GM12878 (cell line): ENCODE data around the gene KIF25. TPM values are rescaled to one million over a fixed set of nuclear protein-coding genes. Genes with fewer than 3 reads are reported as not detected.

Experiments
- ATAC-seq: fragments of 200-7000 bp; cut with Tn5 transposase; 3 replicates; pipeline ENCODE4 v1.9.1; 2020; ENCODE audit warnings: mild to moderate bottlenecking, moderate library complexity
- BruUV-seq: library from RNA; stranded (reverse); fragments of 400-500 nt; replicated peaks from 2 replicates; lab custom pipeline; 2021; lab: Mats Ljungman, UMichigan
- CTCF ChIA-PET: fragments of 300-600 bp; sonication (Branson Sonifier 250); formaldehyde crosslinking; extraction: SDS; loops from one replicate; lab custom pipeline; 2021; ENCODE audit warnings: inconsistent platforms; lab: Yijun Ruan, JAX
- POLR2A ChIA-PET: fragments of 350-600 bp; formaldehyde crosslinking; extraction: SDS; loops from one replicate; lab custom pipeline; 2021; ENCODE audit warnings: inconsistent platforms; lab: Charles Lee
- RAD21 ChIA-PET: fragments of 300-600 bp; sonication (Branson Sonifier 250); formaldehyde crosslinking; loops from one replicate; lab custom pipeline; 2023; ENCODE audit warnings: antibody characterized with exemption; ENCODE audit not compliant: unreplicated experiment; lab: Charles Lee
- SMC1A ChIA-PET: fragments of 300-600 bp; sonication (Branson Sonifier 250); formaldehyde crosslinking; loops from one replicate; lab custom pipeline; 2023; ENCODE audit not compliant: unreplicated experiment, uncharacterized antibody; lab: Charles Lee
- DNase-seq: peaks from one replicate; pipeline ENCODE4 v3.0.0-alpha.2; 2011; ENCODE audit warnings: low read depth, low spot score
- FAIRE-seq: peaks from 3 replicates; lab custom pipeline; 2011; peaks lifted over from hg19 to GRCh38; lab: Jason Lieb, UNC
- H2AFZ ChIP-seq: 2 replicates; pipeline ENCODE4 v1.6.0; 2011; ENCODE audit warnings: low read depth, low read length, control low read depth; ENCODE audit not compliant: control insufficient read depth
- H3K27ac ChIP-seq: 2 replicates; pipeline ENCODE4 v1.5.1; 2011; ENCODE audit warnings: control low read depth; ENCODE audit not compliant: control insufficient read depth, insufficient read depth
- H3K27me3 ChIP-seq, 2 experiments: replicated peaks in 1 of 2; 2 replicates each; pipeline versions ENCODE4 v1.6.0 to v1.6.1; 2011; ENCODE audit warnings: low read length in 1 of 2; ENCODE audit not compliant: control insufficient read depth in 2 of 2, insufficient read depth in 2 of 2
- H3K36me3 ChIP-seq, 2 experiments: 2 replicates each; pipeline ENCODE4 v1.5.1; 2011; ENCODE audit warnings: low read length in 1 of 2; ENCODE audit not compliant: control insufficient read depth in 2 of 2, insufficient read depth in 2 of 2
- H3K4me1 ChIP-seq: 2 replicates; pipeline ENCODE4 v1.6.1; 2011; ENCODE audit warnings: mild to moderate bottlenecking, low read length, moderate library complexity, mixed read lengths; ENCODE audit not compliant: control insufficient read depth, insufficient read depth
- H3K4me2 ChIP-seq: 2 replicates; pipeline ENCODE4 v1.6.0; 2011; ENCODE audit warnings: control low read depth; ENCODE audit not compliant: control insufficient read depth, insufficient read depth
- H3K4me3 ChIP-seq: fragments of 200-600 bp; sonication (generic); 2 replicates; pipeline ENCODE4 v1.5.1; 2016
- H3K79me2 ChIP-seq: 2 replicates; pipeline ENCODE4 v1.6.0; 2011; ENCODE audit warnings: low read length; ENCODE audit not compliant: control insufficient read depth, insufficient read depth
- H3K9ac ChIP-seq: 2 replicates; pipeline ENCODE4 v1.8.0; 2011; ENCODE audit warnings: low read length, control low read depth, mixed read lengths; ENCODE audit not compliant: control insufficient read depth, insufficient read depth
- H3K9me3 ChIP-seq: replicated peaks from 3 replicates; pipeline ENCODE4 v1.5.1; 2011; ENCODE audit warnings: mild to moderate bottlenecking, low read length; ENCODE audit not compliant: control insufficient read depth, insufficient read depth
- H4K20me1 ChIP-seq: 2 replicates; pipeline ENCODE4 v1.6.0; 2011; ENCODE audit not compliant: control insufficient read depth, insufficient read depth
- CBFB ChIP-seq: IDR thresholded peaks from 2 replicates; pipeline ENCODE4 v1.6.1; 2016; ENCODE audit warnings: antibody characterized with exemption, low read depth
- CTCF ChIP-seq, 3 experiments: IDR thresholded peaks in 2 of 3; conservative IDR thresholded peaks in 1 of 3; 2 replicates each; pipeline ENCODE4 v1.5.1; 2011; ENCODE audit warnings: low read depth in 3 of 3, low read length in 3 of 3, mild to moderate bottlenecking in 3 of 3, control low read depth in 2 of 3, moderate library complexity in 2 of 3, inconsistent platforms in 1 of 3, mixed read lengths in 1 of 3; ENCODE audit not compliant: control insufficient read depth in 2 of 3, insufficient read depth in 1 of 3; ENCODE audit errors: extremely low read depth in 1 of 3
- EP300 ChIP-seq, 2 experiments: fragments of 150-350 bp in 1 of 2; IDR thresholded peaks; 2 replicates each; pipeline ENCODE4 v1.6.1; 2011 to 2012; ENCODE audit warnings: low read depth in 2 of 2, low read length in 2 of 2, borderline replicate concordance in 1 of 2, improper control_type of control experiment in 1 of 2, inconsistent platforms in 1 of 2; ENCODE audit not compliant: control insufficient read depth in 1 of 2
- ETV6 ChIP-seq, 2 experiments: fragments of 450-650 bp in 1 of 2; IDR thresholded peaks in 1 of 2; conservative IDR thresholded peaks in 1 of 2; 2 replicates each; pipeline ENCODE4 v1.6.1; 2014; ENCODE audit warnings: antibody characterized with exemption in 1 of 2, borderline replicate concordance in 1 of 2, low read depth in 1 of 2, mild to moderate bottlenecking in 1 of 2, moderate library complexity in 1 of 2
- MTA2 ChIP-seq: fragments of 450-650 bp; IDR thresholded peaks from 2 replicates; pipeline ENCODE4 v1.6.1; 2016; ENCODE audit warnings: low read depth, mild to moderate bottlenecking, moderate library complexity
- POLR2AphosphoS5 ChIP-seq: IDR thresholded peaks from 2 replicates; pipeline ENCODE4 v1.6.1; 2011; ENCODE audit warnings: mild to moderate bottlenecking, low read length, inconsistent platforms
- SPI1 ChIP-seq: IDR thresholded peaks from 2 replicates; pipeline ENCODE4 v1.6.1; 2011; ENCODE audit warnings: low read depth, mild to moderate bottlenecking, low read length, moderate library complexity, borderline replicate concordance; ENCODE audit not compliant: insufficient read depth
- TCF12 ChIP-seq: IDR thresholded peaks from 2 replicates; pipeline ENCODE4 v1.6.1; 2011; ENCODE audit warnings: low read depth, mild to moderate bottlenecking, low read length
- USF1 ChIP-seq: IDR thresholded peaks from 2 replicates; pipeline ENCODE4 v1.6.1; 2011; ENCODE audit warnings: borderline replicate concordance, low read depth, mild to moderate bottlenecking, moderate library complexity, mixed read lengths, low read length; ENCODE audit not compliant: insufficient read depth; ENCODE audit errors: extremely low read length
- USF2 ChIP-seq: IDR thresholded peaks from 2 replicates; pipeline ENCODE4 v1.6.1; 2011; ENCODE audit warnings: low read depth, low read length, improper control_type of control experiment, borderline replicate concordance
- ZBTB4 ChIP-seq: fragments of 450-650 bp; formaldehyde crosslinking; IDR thresholded peaks from 2 replicates; pipeline ENCODE4 v1.4.0; 2022; ENCODE audit warnings: mild to moderate bottlenecking, moderate library complexity
- WGBS: methylation state at CpG from one replicate; pipeline ENCODE4 v1.1.6; 2016; ENCODE audit warnings: low lambda C conversion rate; ENCODE audit not compliant: insufficient replicate concordance, insufficient coverage; ENCODE audit errors: missing lambda C conversion rate; 5-methylcytosine and 5-hydroxymethylcytosine counted together
- in situ Hi-C: fragments of 300-500 bp; cut with MboI; formaldehyde crosslinking; loops from 9 replicates; pipeline ENCODE4 v1.14.3; 2018; ENCODE audit warnings: mixed read lengths
- intact Hi-C: fragments of 100-400 bp; cut with micrococcal nuclease; formaldehyde crosslinking; loops from one replicate; pipeline ENCODE4 v1.14.2; 2022; ENCODE audit not compliant: unreplicated experiment
- polyA plus RNA-seq, 11 experiments: library from polyadenylated mRNA; depleted of rRNA in 4 of 11; unstranded in 6 of 11; stranded (reverse) in 5 of 11; fragments of >200 nt; fragmentation: Nextera tagmentation in 4 of 11; fragmentation: Illumina TruSeq in 1 of 11; extraction: Ambion mirVana in 4 of 11; extraction: Trizol in 1 of 11; gene quantifications; 1 replicate in 1 of 11; 2 replicates in 10 of 11; pipeline versions ENCODE4 v1.2.1 to v1.2.3, GENCODE V29; 2011 to 2016; ENCODE audit warnings: inconsistent platforms in 2 of 11, missing spikeins in 2 of 11, low read depth in 1 of 11
- total RNA-seq, 4 experiments: library from RNA; depleted of rRNA in 3 of 4; stranded (reverse); fragments of >200 nt in 3 of 4; fragmentation: Illumina TruSeq in 1 of 4; extraction: Trizol in 1 of 4; gene quantifications; 2 replicates each; pipeline versions ENCODE4 v1.2.1 to v1.2.3, GENCODE V29; 2013 to 2021

The KIF25 gene
- total and polyA plus RNA-seq, 10 of the 15 experiments (the other 5 are each of a cell fraction or from before 2014, with no cell fraction given) = not detected

GRCh38 chr6:168084465-168085160, 87.1 kb downstream of the KIF25 start (continued):
- TF ChIP-seq CTCF (IDR thresholded peaks at IDR 0.05 in 2 of 3, conservative IDR thresholded peaks at IDR 0.05 in 1 of 3; ENCODE audit: control insufficient read depth in 2 of 3, extremely low read depth in 1 of 3, insufficient read depth in 1 of 3, low read depth in 3 of 3, low read length in 3 of 3) (no peak), CBFB (no peak), TCF12 (no peak)
- TF ChIP-seq, all 136 proteins: peak for 0

- ChIA-PET RAD21 (no interaction called here), POLR2A (no interaction called here), CTCF (no interaction called here), SMC1A (no interaction called here)
- in situ Hi-C loops (no loop called here), intact Hi-C loops (no loop called here)
- H3K4me2 ChIP-seq = no peak overlapping the region
- no peak overlapping the region for H3K27ac ChIP-seq
- H2AFZ ChIP-seq = no peak overlapping the region
- no peaks in the 10 kb centered on the region for H4K20me1 ChIP-seq
- H3K4me3 ChIP-seq = no peak overlapping the region
- H3K9me3 ChIP-seq = no peaks in the 10 kb centered on the region
- 53% methylated on average over 10 of the region's 10 CpGs for WGBS
- H3K36me3 ChIP-seq = no peaks in the 10 kb centered on the region
- no peak for TF ChIP-seq ZBTB4
- TF ChIP-seq EP300 (IDR thresholded peaks at IDR 0.05; ENCODE audit: borderline replicate concordance in 1 of 2, control insufficient read depth in 1 of 2, low read depth in 2 of 2, low read length in 2 of 2) = no peak
- TF ChIP-seq POLR2AphosphoS5 = no peak
- no peak for TF ChIP-seq ETV6 (conservative IDR thresholded peaks at IDR 0.05 in 1 of 2, IDR thresholded peaks at IDR 0.05 in 1 of 2; ENCODE audit: borderline replicate concordance in 1 of 2, low read depth in 1 of 2)
- no peak for TF ChIP-seq USF1
- no peak for TF ChIP-seq USF2
- no peak for TF ChIP-seq SPI1
- no peak for TF ChIP-seq MTA2
- DNase-seq (no peak), FAIRE-seq (no peak), ATAC-seq (no peak)
- H3K4me1 ChIP-seq = no peaks in the 10 kb centered on the region
- H3K79me2 ChIP-seq = no peaks in the 10 kb centered on the region
- no TSS peak for BruUV-seq
- H3K27me3 ChIP-seq = no peaks in the 10 kb centered on the region
- H3K9ac ChIP-seq = no peak overlapping the region
These were observed 88.6 kb downstream of the KIF25 start for GRCh38 chr6:168086066-168086465.
